Kidney epithelial cell (primary cell): ENCODE results near the gene ABCC3. TPM values are rescaled to one million over a fixed set of nuclear protein-coding genes. Genes with fewer than 3 reads are reported as not detected.

Source experiments
- DNase-seq: peaks from one replicate; pipeline ENCODE4 v3.0.0-alpha.2; 2010; ENCODE audit warnings: low read depth
- H3K27me3 ChIP-seq: 2 replicates; pipeline ENCODE4 v1.6.0; 2011; ENCODE audit warnings: low read length; ENCODE audit not compliant: control insufficient read depth, insufficient read depth
- H3K36me3 ChIP-seq: 2 replicates; pipeline ENCODE4 v1.5.1; 2011; ENCODE audit warnings: low read length; ENCODE audit not compliant: control insufficient read depth, insufficient read depth
- H3K4me3 ChIP-seq: 2 replicates; pipeline ENCODE4 v1.5.1; 2011; ENCODE audit warnings: low read depth, mild to moderate bottlenecking, control low read depth, low read length
- CTCF ChIP-seq: IDR thresholded peaks from 2 replicates; pipeline ENCODE4 v1.5.1; 2011; ENCODE audit warnings: mild to moderate bottlenecking, moderate library complexity, low read length, control low read depth, inconsistent platforms; ENCODE audit not compliant: insufficient read depth, poor library complexity, severe bottlenecking
- total RNA-seq: library from RNA; depleted of rRNA; stranded (reverse); fragments of >200 nt; gene quantifications from 2 replicates; pipeline ENCODE4 v1.2.3, GENCODE V29; 2015

Gene ABCC3
- total RNA-seq, 1 donor from 2014 or later, result 1.3 TPM

GRCh38 chr17:50588391-50589049 is 46.2 kb upstream of the ABCC3 start:
- H3K4me3 ChIP-seq, result no peak overlapping the region
- H3K27me3 ChIP-seq, result peaks cover 52% of the 10 kb centered on the region
- TF ChIP-seq CTCF, result no peak
- no peak for DNase-seq
- no peaks in the 10 kb centered on the region for H3K36me3 ChIP-seq

GRCh38 chr17:50589095-50589705 is 45.5 kb upstream of the ABCC3 start:
- no peak for DNase-seq
- no peak for TF ChIP-seq CTCF
- no peak overlapping the region for H3K4me3 ChIP-seq
- H3K27me3 ChIP-seq, result peaks cover 49% of the 10 kb centered on the region
- H3K36me3 ChIP-seq, result no peaks in the 10 kb centered on the region

GRCh38 chr17:50590946-50591737 is 43.5 kb upstream of the ABCC3 start:
- H3K4me3 ChIP-seq, result no peak overlapping the region
- no peak for DNase-seq

GRCh38 chr17:50593321-50593720 is 41.4 kb upstream of the ABCC3 start:
- DNase-seq, result no peak
- Histone ChIP-seq H3K4me3 (no peak overlapping the region), H3K27me3 (peaks cover 36% of the 10 kb centered on the region), H3K36me3 (no peaks in the 10 kb centered on the region)
- no peak for TF ChIP-seq CTCF

More at GRCh38 chr17:50590946-50591737, 43.5 kb upstream of the ABCC3 start:
- no peak for TF ChIP-seq CTCF
- Histone ChIP-seq H3K36me3 (no peaks in the 10 kb centered on the region), H3K27me3 (peaks cover 46% of the 10 kb centered on the region)

- no peak overlapping the region for H3K4me3 ChIP-seq
- DNase-seq, result no peak
- TF ChIP-seq CTCF, result no peak
- H3K27me3 ChIP-seq, result peaks cover 38% of the 10 kb centered on the region
- H3K36me3 ChIP-seq, result no peaks in the 10 kb centered on the region
Observed at GRCh38 chr17:50594128-50594823, 40.4 kb upstream of the ABCC3 start.
